Measurements from ENCODE around the gene HCN4.

The HCN4 gene

GRCh38 chr15:73344056-73344455 lies 24.7 kb downstream of the HCN4 start:
- no peak for DNase-seq (ENCODE audit: low spot score)

GRCh38 chr15:73341886-73342600 lies 26.7 kb downstream of the HCN4 start:
- DNase-seq (ENCODE audit: low spot score): no peak

- DNase-seq (ENCODE audit: low spot score): no peak
Observed at GRCh38 chr15:73340502-73341192, 28.1 kb downstream of the HCN4 start.

- DNase-seq (ENCODE audit: low spot score): no peak
Observed at GRCh38 chr15:73338606-73339374, 30.0 kb downstream of the HCN4 start.

GRCh38 chr15:73338058-73338457 lies 30.7 kb downstream of the HCN4 start:
- DNase-seq (ENCODE audit: low spot score): no peak

GRCh38 chr15:73337187-73337586 lies 31.6 kb downstream of the HCN4 start:
- DNase-seq (ENCODE audit: low spot score): no peak

GRCh38 chr15:73336756-73337155 lies 32.0 kb downstream of the HCN4 start:
- no peak for DNase-seq (ENCODE audit: low spot score)

GRCh38 chr15:73335471-73335870 lies 33.3 kb downstream of the HCN4 start:
- no peak for DNase-seq (ENCODE audit: low spot score)

- DNase-seq (ENCODE audit: low spot score): no peak
Observed at GRCh38 chr15:73335026-73335425, 33.7 kb downstream of the HCN4 start.

GRCh38 chr15:73334086-73334485 lies 34.7 kb downstream of the HCN4 start:
- DNase-seq (ENCODE audit: low spot score): no peak

GRCh38 chr15:73333001-73333400 lies 35.8 kb downstream of the HCN4 start:
- no peak for DNase-seq (ENCODE audit: low spot score)

- no peak for DNase-seq (ENCODE audit: low spot score)
Observed at GRCh38 chr15:73331991-73332925, 36.5 kb downstream of the HCN4 start.

- DNase-seq (ENCODE audit: low spot score): no peak
Observed at GRCh38 chr15:73331501-73331900, 37.3 kb downstream of the HCN4 start.

- DNase-seq (ENCODE audit: low spot score): no peak
Observed at GRCh38 chr15:73330206-73331051, 38.3 kb downstream of the HCN4 start.

- no peak for DNase-seq (ENCODE audit: low spot score)
Observed at GRCh38 chr15:73329501-73330200, 39.1 kb downstream of the HCN4 start.

- DNase-seq (ENCODE audit: low spot score): no peak
Observed at GRCh38 chr15:73328981-73329380, 39.8 kb downstream of the HCN4 start.

GRCh38 chr15:73328149-73328820 lies 40.5 kb downstream of the HCN4 start:
- no peak for DNase-seq (ENCODE audit: low spot score)

- DNase-seq (ENCODE audit: low spot score): no peak
Observed at GRCh38 chr15:73326157-73326556, 42.6 kb downstream of the HCN4 start.

- DNase-seq (ENCODE audit: low spot score): no peak
Observed at GRCh38 chr15:73325191-73325861, 43.4 kb downstream of the HCN4 start.
